GM21367 (cell line): Measurements from ENCODE around the gene TPO.
"Not testable (repeated sequence)": the region's sequence is repeated elsewhere in the genome, so short reads cannot be mapped to it uniquely, and the experiment has no call there.

Source experiments
- ATAC-seq: cut with Tn5 transposase; IDR thresholded peaks from one replicate; pipeline ENCODE4 v1.9.1; 2021; ENCODE audit not compliant: unreplicated experiment

The TPO gene

GRCh38 chr2:1403565-1403964, 9.7 kb upstream of the TPO start:
- ATAC-seq, result no peak

GRCh38 chr2:1405124-1405523, 8.1 kb upstream of the TPO start:
- ATAC-seq, result no peak

- no peak for ATAC-seq
Measured at GRCh38 chr2:1405967-1406366, 7.3 kb upstream of the TPO start.

GRCh38 chr2:1406434-1406833, 6.8 kb upstream of the TPO start:
- no peak for ATAC-seq

- no peak for ATAC-seq
Measured at GRCh38 chr2:1407950-1408675, 5.2 kb upstream of the TPO start.

GRCh38 chr2:1414121-1414520, 858 bp downstream of the TPO start:
- no peak for ATAC-seq

- not testable (repeated sequence) for ATAC-seq
Measured at GRCh38 chr2:1414901-1415300, 1.6 kb downstream of the TPO start.

GRCh38 chr2:1415501-1415900, 2.2 kb downstream of the TPO start:
- ATAC-seq, result no peak

- no peak for ATAC-seq
Measured at GRCh38 chr2:1418566-1418965, 5.3 kb downstream of the TPO start.

- no peak for ATAC-seq
Measured at GRCh38 chr2:1420746-1421480, 7.7 kb downstream of the TPO start.

- ATAC-seq, result no peak
Measured at GRCh38 chr2:1421731-1422130, 8.5 kb downstream of the TPO start.

GRCh38 chr2:1422131-1422530, 8.9 kb downstream of the TPO start:
- ATAC-seq, result no peak

- no peak for ATAC-seq
Measured at GRCh38 chr2:1422716-1423285, 9.5 kb downstream of the TPO start.

- ATAC-seq, result no peak
Measured at GRCh38 chr2:1427086-1427485, 13.8 kb downstream of the TPO start.

- no peak for ATAC-seq
Measured at GRCh38 chr2:1429895-1430294, 16.6 kb downstream of the TPO start.

- no peak for ATAC-seq
Measured at GRCh38 chr2:1430491-1430890, 17.2 kb downstream of the TPO start.

GRCh38 chr2:1431886-1432400, 18.7 kb downstream of the TPO start:
- ATAC-seq, result no peak

GRCh38 chr2:1432726-1433125, 19.5 kb downstream of the TPO start:
- no peak for ATAC-seq

GRCh38 chr2:1436369-1436768, 23.1 kb downstream of the TPO start:
- ATAC-seq, result no peak

- ATAC-seq, result no peak
Measured at GRCh38 chr2:1437101-1437500, 23.8 kb downstream of the TPO start.

- no peak for ATAC-seq
Measured at GRCh38 chr2:1437537-1437936, 24.3 kb downstream of the TPO start.

- ATAC-seq, result no peak
Measured at GRCh38 chr2:1438972-1439371, 25.7 kb downstream of the TPO start.
